DOHH2 (cell line): ENCODE results near the gene APOBEC2.
A peak's percentile ranks its signal among the peaks of the same experiment; 100 is the strongest.

Experiments used
- H3F3A ChIP-seq: fragments of 200-600 bp; sonication (generic), shearing (Covaris generic); 2 replicates; pipeline ENCODE4 v1.6.0; 2016; ENCODE audit warnings: antibody characterized with exemption, mild to moderate bottlenecking; ENCODE audit not compliant: control insufficient read depth, insufficient read depth
- H3K27ac ChIP-seq: fragments of 200-600 bp; sonication (generic); 2 replicates; pipeline ENCODE4 v1.5.1; 2014; ENCODE audit warnings: low read depth, mild to moderate bottlenecking, low read length, moderate library complexity
- H3K27me3 ChIP-seq: fragments of 200-600 bp; sonication (generic); 2 replicates; pipeline ENCODE4 v1.6.1; 2014; ENCODE audit warnings: mild to moderate bottlenecking, low read length, mixed read lengths; ENCODE audit not compliant: control insufficient read depth
- H3K36me3 ChIP-seq: fragments of 200-600 bp; sonication (generic); 2 replicates; pipeline ENCODE4 v1.6.1; 2014; ENCODE audit warnings: mild to moderate bottlenecking, low read length, moderate library complexity, mixed read lengths; ENCODE audit not compliant: control insufficient read depth
- H3K4me1 ChIP-seq: fragments of 200-600 bp; sonication (generic); 2 replicates; pipeline ENCODE4 v1.6.1; 2014; ENCODE audit warnings: mild to moderate bottlenecking, low read length, mixed read lengths; ENCODE audit not compliant: control insufficient read depth
- H3K4me2 ChIP-seq: fragments of 200-600 bp; sonication (generic); 2 replicates; pipeline ENCODE4 v1.6.0; 2014; ENCODE audit warnings: mild to moderate bottlenecking, low read length, moderate library complexity
- H3K4me3 ChIP-seq: fragments of 200-600 bp; sonication (generic); 2 replicates; pipeline ENCODE4 v1.5.1; 2014; ENCODE audit warnings: mild to moderate bottlenecking, low read length, mixed read lengths
- H3K79me2 ChIP-seq: fragments of 200-600 bp; sonication (generic); 2 replicates; pipeline ENCODE4 v1.6.1; 2014; ENCODE audit warnings: mild to moderate bottlenecking, low read length, mixed read lengths; ENCODE audit not compliant: control insufficient read depth
- H3K9me2 ChIP-seq: fragments of 200-600 bp; sonication (generic); replicated peaks from 2 replicates; pipeline ENCODE4 v1.6.1; 2014; ENCODE audit warnings: mild to moderate bottlenecking, low read length, mixed read lengths; ENCODE audit not compliant: control insufficient read depth
- H3K9me3 ChIP-seq: fragments of 200-600 bp; sonication (generic); 2 replicates; pipeline ENCODE4 v1.6.1; 2014; ENCODE audit warnings: antibody characterized with exemption, low read length, mixed read lengths; ENCODE audit not compliant: control insufficient read depth, insufficient read depth
- H4K20me1 ChIP-seq: fragments of 200-600 bp; sonication (generic); 2 replicates; pipeline ENCODE4 v1.6.0; 2014; ENCODE audit warnings: low read depth, mild to moderate bottlenecking, antibody characterized with exemption, low read length, moderate library complexity; ENCODE audit not compliant: control insufficient read depth, insufficient read depth
- CTCF ChIP-seq: fragments of 200-600 bp; sonication (generic); IDR thresholded peaks from one replicate; pipeline ENCODE4 v1.5.1; 2014; ENCODE audit warnings: antibody characterized with exemption, mild to moderate bottlenecking, low read depth, low read length; ENCODE audit not compliant: poor library complexity, severe bottlenecking
- EZH2phosphoT487 ChIP-seq: fragments of 200-600 bp; sonication (generic); IDR thresholded peaks from 2 replicates; pipeline ENCODE4 v1.6.1; 2017; ENCODE audit warnings: borderline replicate concordance, mild to moderate bottlenecking, antibody characterized with exemption, low read length, moderate library complexity, mixed read lengths

Gene APOBEC2

GRCh38 chr6:41037107-41037900 is 15.7 kb upstream of the APOBEC2 start:
- Histone ChIP-seq H3K4me2 (no peak overlapping the region), H3K27me3 (0 out of 2 replicates have a peak, but pooled peaks cover 4% of the 10 kb centered on the region), H3K4me3 (no peak overlapping the region), H3K9me2 (no peaks in the 10 kb centered on the region), H3K79me2 (no peaks in the 10 kb centered on the region), H3K36me3 (no peaks in the 10 kb centered on the region), H3K9me3 (no peaks in the 10 kb centered on the region), H4K20me1 (no peaks in the 10 kb centered on the region), H3F3A (no peaks in the 10 kb centered on the region), H3K27ac (no peak overlapping the region), H3K4me1 (peaks cover 4% of the 10 kb centered on the region)
- TF ChIP-seq CTCF (no peak), EZH2phosphoT487 (no peak)

GRCh38 chr6:41038205-41038604 is 14.8 kb upstream of the APOBEC2 start:
- Histone ChIP-seq H3K4me2 (no peak overlapping the region), H3K36me3 (no peaks in the 10 kb centered on the region)

GRCh38 chr6:41039060-41039998 is 13.7 kb upstream of the APOBEC2 start, which contains the start of gene UNC5CL:
Gene UNC5CL (minus strand): TSS chr6:41039221. CDS start chr6:41035074, 4,147 bp downstream.
- Histone ChIP-seq H3K4me3 (no peak within 1 kb of the TSS), H3K27ac (no peak within 1 kb of the TSS), H3K4me2 (no peak within 1 kb of the TSS), H3K79me2 (no peaks in the 10 kb centered on the region), H3K36me3 (no peaks in the 10 kb centered on the region), H3K9me3 (no peaks in the 10 kb centered on the region), H3K27me3 (0 out of 2 replicates have a peak, but pooled peaks cover 4% of the 10 kb centered on the region), H4K20me1 (no peaks in the 10 kb centered on the region), H3F3A (no peaks in the 10 kb centered on the region), H3K9me2 (no peaks in the 10 kb centered on the region), H3K4me1 (peaks cover 4% of the 10 kb centered on the region)
- TF ChIP-seq CTCF, result peak; percentile 93
- TF ChIP-seq EZH2phosphoT487, result no peak

More at GRCh38 chr6:41038205-41038604, 14.8 kb upstream of the APOBEC2 start:
- no peaks in the 10 kb centered on the region for H3F3A ChIP-seq
- peaks cover 4% of the 10 kb centered on the region for H3K4me1 ChIP-seq
- H3K4me3 ChIP-seq, result no peak overlapping the region
- H3K9me3 ChIP-seq, result no peaks in the 10 kb centered on the region
- no peaks in the 10 kb centered on the region for H4K20me1 ChIP-seq
- no peak overlapping the region for H3K27ac ChIP-seq
- H3K27me3 ChIP-seq, result 0 out of 2 replicates have a peak, but pooled peaks cover 4% of the 10 kb centered on the region
- TF ChIP-seq CTCF (no peak), EZH2phosphoT487 (no peak)
- H3K9me2 ChIP-seq, result no peaks in the 10 kb centered on the region
- no peaks in the 10 kb centered on the region for H3K79me2 ChIP-seq
